ENCODE measurements around the gene AGBL4.

Gene AGBL4

GRCh38 chr1:49187056-49187455 lies 836.7 kb downstream of the AGBL4 start:
- no peak for DNase-seq
- no peaks in the 10 kb centered on the region for H3K36me3 ChIP-seq
- H3K27me3 ChIP-seq (ENCODE audit: insufficient read depth, low read depth, severe bottlenecking), result no peaks in the 10 kb centered on the region
- H3K4me3 ChIP-seq (ENCODE audit: low read depth, low read length), result no peak overlapping the region
- TF ChIP-seq CTCF (IDR thresholded peaks at IDR 0.05; ENCODE audit: low read depth, low read length), result no peak
- no peak overlapping the region for H3K27ac ChIP-seq
- no peaks in the 10 kb centered on the region for H3K9me3 ChIP-seq (ENCODE audit: severe bottlenecking)

- TF ChIP-seq CTCF (IDR thresholded peaks at IDR 0.05; ENCODE audit: low read depth, low read length), result no peak
Measured at GRCh38 chr1:49185450-49185980, 838.2 kb downstream of the AGBL4 start.

GRCh38 chr1:49183489-49183888 lies 840.3 kb downstream of the AGBL4 start:
- Histone ChIP-seq H3K27ac (no peak overlapping the region), H3K36me3 (no peaks in the 10 kb centered on the region), H3K9me3 (ENCODE audit: severe bottlenecking) (no peaks in the 10 kb centered on the region), H3K4me3 (ENCODE audit: low read depth, low read length) (no peak overlapping the region), H3K27me3 (ENCODE audit: insufficient read depth, low read depth, severe bottlenecking) (no peaks in the 10 kb centered on the region)
- TF ChIP-seq CTCF (IDR thresholded peaks at IDR 0.05; ENCODE audit: low read depth, low read length), result no peak
- no peak for DNase-seq

More at GRCh38 chr1:49185450-49185980, 838.2 kb downstream of the AGBL4 start:
- Histone ChIP-seq H3K4me3 (ENCODE audit: low read depth, low read length) (no peak overlapping the region), H3K36me3 (no peaks in the 10 kb centered on the region), H3K9me3 (ENCODE audit: severe bottlenecking) (no peaks in the 10 kb centered on the region), H3K27ac (no peak overlapping the region), H3K27me3 (ENCODE audit: insufficient read depth, low read depth, severe bottlenecking) (no peaks in the 10 kb centered on the region)
- no peak for DNase-seq

GRCh38 chr1:49181033-49181432 lies 842.7 kb downstream of the AGBL4 start:
- H3K36me3 ChIP-seq, result no peaks in the 10 kb centered on the region

GRCh38 chr1:49171941-49172593 lies 851.7 kb downstream of the AGBL4 start:
- Histone ChIP-seq H3K27ac (no peak overlapping the region), H3K9me3 (ENCODE audit: severe bottlenecking) (no peaks in the 10 kb centered on the region)

More at GRCh38 chr1:49181033-49181432, 842.7 kb downstream of the AGBL4 start:
- TF ChIP-seq CTCF (IDR thresholded peaks at IDR 0.05; ENCODE audit: low read depth, low read length), result no peak
- Histone ChIP-seq H3K27ac (no peak overlapping the region), H3K4me3 (ENCODE audit: low read depth, low read length) (no peak overlapping the region), H3K9me3 (ENCODE audit: severe bottlenecking) (no peaks in the 10 kb centered on the region), H3K27me3 (ENCODE audit: insufficient read depth, low read depth, severe bottlenecking) (no peaks in the 10 kb centered on the region)
- no peak for DNase-seq

More at GRCh38 chr1:49171941-49172593, 851.7 kb downstream of the AGBL4 start:
- no peak for DNase-seq
- no peak overlapping the region for H3K4me3 ChIP-seq (ENCODE audit: low read depth, low read length)
- H3K36me3 ChIP-seq, result no peaks in the 10 kb centered on the region
- TF ChIP-seq CTCF (IDR thresholded peaks at IDR 0.05; ENCODE audit: low read depth, low read length), result no peak
- H3K27me3 ChIP-seq (ENCODE audit: insufficient read depth, low read depth, severe bottlenecking), result no peaks in the 10 kb centered on the region
